ENCODE data around the gene CROCC2.

CROCC2 gene

DNA sequence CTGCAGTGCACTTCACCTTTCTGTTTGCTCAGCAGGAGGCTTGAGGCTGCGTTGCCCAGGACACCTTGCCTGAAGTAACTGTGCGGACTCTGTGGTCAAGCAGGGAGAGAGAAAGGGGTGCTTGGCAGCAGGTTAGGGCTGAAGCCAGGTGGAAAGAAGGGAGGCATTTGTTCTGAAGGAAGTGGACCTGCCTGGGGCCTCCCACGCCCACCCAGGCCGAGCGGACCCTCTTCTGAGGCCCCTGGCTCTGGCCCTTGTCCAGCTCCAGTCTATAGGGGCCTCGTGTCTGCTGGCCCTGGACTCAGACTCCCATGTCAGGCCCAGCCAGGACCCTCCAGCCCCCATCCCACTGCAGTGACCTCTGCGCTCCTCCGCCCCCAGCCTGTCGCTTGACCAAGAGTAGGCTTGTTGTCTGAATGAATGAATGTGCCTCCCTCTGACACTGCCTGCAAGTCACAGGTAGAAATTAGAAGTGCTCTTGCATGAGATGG is 94.7 kb downstream of the CROCC2 start:
- TF ChIP-seq, protein P1, sequence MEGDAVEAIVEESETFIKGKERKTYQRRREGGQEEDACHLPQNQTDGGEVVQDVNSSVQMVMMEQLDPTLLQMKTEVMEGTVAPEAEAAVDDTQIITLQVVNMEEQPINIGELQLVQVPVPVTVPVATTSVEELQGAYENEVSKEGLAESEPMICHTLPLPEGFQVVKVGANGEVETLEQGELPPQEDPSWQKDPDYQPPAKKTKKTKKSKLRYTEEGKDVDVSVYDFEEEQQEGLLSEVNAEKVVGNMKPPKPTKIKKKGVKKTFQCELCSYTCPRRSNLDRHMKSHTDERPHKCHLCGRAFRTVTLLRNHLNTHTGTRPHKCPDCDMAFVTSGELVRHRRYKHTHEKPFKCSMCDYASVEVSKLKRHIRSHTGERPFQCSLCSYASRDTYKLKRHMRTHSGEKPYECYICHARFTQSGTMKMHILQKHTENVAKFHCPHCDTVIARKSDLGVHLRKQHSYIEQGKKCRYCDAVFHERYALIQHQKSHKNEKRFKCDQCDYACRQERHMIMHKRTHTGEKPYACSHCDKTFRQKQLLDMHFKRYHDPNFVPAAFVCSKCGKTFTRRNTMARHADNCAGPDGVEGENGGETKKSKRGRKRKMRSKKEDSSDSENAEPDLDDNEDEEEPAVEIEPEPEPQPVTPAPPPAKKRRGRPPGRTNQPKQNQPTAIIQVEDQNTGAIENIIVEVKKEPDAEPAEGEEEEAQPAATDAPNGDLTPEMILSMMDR (conservative IDR thresholded peaks at IDR 0.05; ENCODE audit: low read depth): no peak
- no peak for DNase-seq (ENCODE audit: low spot score)
- H3K27ac ChIP-seq: no peak overlapping the region
- ChIA-PET POLR2A (ENCODE audit: low non-redundant PET) (no interaction called here), CTCF (interaction anchor here (0.5 to 0.6 kb wide), 2 partner anchors 17 to 77 kb away, joined by 3 read pairs; no protein-coding TSS in a partner anchor)

DNA sequence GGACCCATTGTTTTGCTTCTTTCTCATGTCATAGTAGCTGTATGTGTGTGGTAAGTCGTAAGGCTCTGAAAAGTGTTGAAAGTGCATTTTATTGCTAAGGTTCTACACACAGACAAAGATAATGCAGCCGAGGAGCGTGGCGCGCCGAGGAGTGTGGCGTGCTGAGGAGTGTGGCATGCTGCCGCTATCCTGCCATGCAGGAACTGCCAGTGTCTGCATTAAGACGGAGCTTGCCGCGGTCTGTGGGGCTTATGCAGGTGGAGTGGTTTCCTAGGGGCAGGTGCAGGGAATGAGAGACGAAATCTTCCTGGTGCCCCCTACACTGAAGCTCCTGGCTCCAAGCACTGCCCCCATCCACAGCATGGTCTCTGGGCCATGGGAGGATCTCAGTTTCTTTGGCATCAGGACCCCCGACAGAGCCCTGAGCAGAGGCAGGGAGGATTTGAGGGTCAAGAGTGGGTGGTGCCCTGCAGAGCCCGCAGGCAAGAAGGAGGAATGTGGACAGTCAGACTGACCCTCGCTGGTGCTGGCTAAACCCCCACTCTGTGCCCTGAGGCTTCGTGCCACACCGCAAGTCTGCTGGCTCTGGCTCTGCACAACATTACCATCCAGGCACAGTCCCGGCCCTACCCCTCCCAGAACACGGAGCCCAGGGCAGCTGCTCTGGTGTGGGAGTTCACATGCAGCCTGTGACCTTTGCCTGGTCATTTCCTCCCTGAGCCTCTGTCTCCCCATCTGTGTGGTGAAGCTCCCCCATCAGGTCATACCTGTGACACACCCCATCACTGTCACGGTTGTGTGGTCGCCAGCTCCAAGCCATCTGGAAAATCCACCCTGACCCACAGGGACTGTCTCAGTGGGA is 95.5 kb downstream of the CROCC2 start:
- no peak overlapping the region for H3K27ac ChIP-seq
- CTCF ChIA-PET: interaction anchor here (0.6 to 0.7 kb wide), 2 partner anchors 18 to 202 kb away, joined by 3 read pairs; no protein-coding TSS in a partner anchor
- TF ChIP-seq, protein P1 (conservative IDR thresholded peaks at IDR 0.05; ENCODE audit: low read depth): no peak
- POLR2A ChIA-PET (ENCODE audit: low non-redundant PET): no interaction called here
- no peak for DNase-seq (ENCODE audit: low spot score)

DNA sequence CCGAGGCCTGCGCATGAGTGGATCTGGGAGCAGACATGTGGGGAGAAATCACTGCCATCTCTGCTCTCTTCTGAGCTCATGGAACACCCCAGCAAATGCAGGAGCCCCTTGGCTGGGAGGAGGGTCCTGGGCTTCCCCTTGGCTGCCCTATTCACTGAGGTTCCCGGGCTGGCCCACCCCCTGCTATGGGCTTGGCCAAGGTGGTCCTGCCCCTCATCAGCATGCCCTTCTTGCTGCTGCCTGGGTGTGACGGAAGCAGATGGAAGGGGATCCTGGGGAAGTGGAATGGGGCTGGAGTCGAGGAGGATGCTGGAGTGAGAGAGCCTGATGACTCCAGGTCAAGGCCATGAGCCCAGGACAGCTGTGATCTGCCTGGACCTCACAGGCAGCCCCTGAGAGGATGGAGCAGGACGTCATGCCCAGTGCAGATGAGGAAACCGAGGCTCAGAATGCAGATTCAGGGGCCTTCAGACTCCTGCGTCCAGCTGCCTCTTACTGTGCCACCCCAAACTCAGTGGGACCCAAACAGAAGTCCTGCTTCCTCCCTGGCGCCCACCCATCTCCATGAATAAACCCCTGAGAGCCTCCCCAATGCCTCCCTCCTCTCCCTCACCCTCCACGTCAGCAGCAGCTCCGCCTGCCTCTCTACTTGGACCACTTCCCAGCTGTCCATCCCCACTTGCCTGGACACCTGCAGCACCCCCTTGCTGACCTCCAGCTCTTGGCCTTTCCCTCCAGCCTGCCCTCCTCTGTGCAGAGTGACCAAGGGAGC is 96.3 kb downstream of the CROCC2 start:
- TF ChIP-seq, protein P1 (conservative IDR thresholded peaks at IDR 0.05; ENCODE audit: low read depth): no peak
- DNase-seq (ENCODE audit: low spot score): no peak
- no peak overlapping the region for H3K27ac ChIP-seq
- ChIA-PET POLR2A (ENCODE audit: low non-redundant PET) (no interaction called here), CTCF (no interaction called here)

DNA sequence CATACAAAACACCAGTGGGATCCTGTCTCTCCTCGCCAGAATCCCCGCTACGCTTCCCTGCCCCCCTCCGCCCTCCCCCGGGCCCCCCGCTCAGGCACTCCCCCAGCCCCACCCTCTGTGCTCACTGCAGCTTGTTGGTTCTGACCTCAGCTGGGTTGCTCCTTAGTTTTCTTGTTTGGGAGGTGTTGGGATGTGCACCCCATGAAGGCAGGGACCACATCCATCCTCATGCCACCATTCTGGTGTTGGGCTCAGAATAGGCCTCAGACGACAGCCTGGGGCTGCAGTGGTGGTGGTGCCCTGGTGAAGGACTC is 96.9 kb downstream of the CROCC2 start:
- ChIA-PET POLR2A (ENCODE audit: low non-redundant PET) (no interaction called here), CTCF (no interaction called here)
- no peak overlapping the region for H3K27ac ChIP-seq
- TF ChIP-seq, protein P1 (conservative IDR thresholded peaks at IDR 0.05; ENCODE audit: low read depth): no peak
- no peak for DNase-seq (ENCODE audit: low spot score)

DNA sequence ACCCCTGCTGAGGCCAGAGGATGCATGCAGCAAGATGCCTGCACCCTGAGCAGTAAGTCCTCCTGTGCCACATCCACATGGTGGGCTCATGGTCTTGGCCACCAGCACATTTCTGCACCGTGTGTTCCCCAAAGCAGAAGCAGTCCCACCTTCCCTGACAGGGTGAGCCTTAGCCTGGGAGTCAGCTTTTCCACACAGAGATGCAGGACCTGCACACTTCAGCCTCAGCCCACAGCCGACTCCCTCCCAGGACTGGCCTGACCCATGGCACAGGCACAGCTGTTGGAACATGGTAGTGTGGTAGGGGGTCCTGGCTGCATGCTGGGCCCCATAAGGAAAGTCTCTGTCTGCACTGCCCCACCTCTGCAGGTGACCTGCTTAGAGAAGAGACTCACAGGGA is 97.2 kb downstream of the CROCC2 start:
- TF ChIP-seq, protein P1 (conservative IDR thresholded peaks at IDR 0.05; ENCODE audit: low read depth): no peak
- CTCF ChIA-PET: no interaction called here
- POLR2A ChIA-PET (ENCODE audit: low non-redundant PET): no interaction called here
- DNase-seq (ENCODE audit: low spot score): no peak
- no peak overlapping the region for H3K27ac ChIP-seq

DNA sequence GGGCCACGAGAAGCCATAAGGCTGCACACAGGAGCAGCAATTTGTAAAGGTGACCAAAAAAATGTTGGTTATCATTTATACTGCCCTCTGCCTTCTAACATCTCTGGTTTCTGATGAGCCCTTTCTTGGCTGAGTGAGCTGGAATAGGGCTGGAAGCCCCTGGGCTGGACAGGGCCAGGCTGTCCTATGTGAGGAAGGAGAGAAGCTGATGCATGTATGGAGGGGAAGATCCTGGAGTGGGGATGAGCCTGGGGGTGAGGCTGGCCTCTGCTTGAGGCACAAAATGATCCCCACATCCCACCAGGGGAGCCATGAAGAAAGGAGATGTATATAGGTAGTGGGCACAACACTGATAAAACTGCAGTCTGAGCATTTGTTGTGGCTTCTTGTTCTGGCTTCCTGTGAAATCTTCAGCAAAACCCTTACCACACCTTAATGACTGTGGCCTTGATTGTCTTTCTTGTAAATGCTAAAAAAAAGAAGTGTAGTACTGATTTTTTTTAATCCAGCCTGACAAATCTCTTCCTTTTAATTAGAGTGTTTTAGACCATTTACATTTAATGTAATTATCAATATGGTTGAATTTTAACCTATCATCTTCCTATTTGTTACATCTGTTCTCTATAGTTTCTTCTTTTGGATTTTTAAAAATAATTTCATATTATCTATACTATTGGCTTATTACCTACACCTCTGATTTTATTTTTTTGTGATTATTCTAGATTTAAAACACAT is 97.9 kb downstream of the CROCC2 start:
- TF ChIP-seq, protein P1 (conservative IDR thresholded peaks at IDR 0.05; ENCODE audit: low read depth): no peak
- no peak overlapping the region for H3K27ac ChIP-seq
- POLR2A ChIA-PET (ENCODE audit: low non-redundant PET): no interaction called here
- DNase-seq (ENCODE audit: low spot score): no peak
- CTCF ChIA-PET: interaction anchor here (0.9 kb wide), 1 partner anchor 22 kb away, joined by 3 read pairs; no protein-coding TSS in a partner anchor

All from RWPE1 (cell line).